ENCODE measurements around the gene GABRR1. TPM values are rescaled to one million over a fixed set of nuclear protein-coding genes. Genes with fewer than 3 reads are reported as not detected.

Gene GABRR1
- total and polyA plus RNA-seq, 2 of the 13 experiments (the other 11 are each of a cell fraction or from before 2014, with no cell fraction given), result not detected

DNA sequence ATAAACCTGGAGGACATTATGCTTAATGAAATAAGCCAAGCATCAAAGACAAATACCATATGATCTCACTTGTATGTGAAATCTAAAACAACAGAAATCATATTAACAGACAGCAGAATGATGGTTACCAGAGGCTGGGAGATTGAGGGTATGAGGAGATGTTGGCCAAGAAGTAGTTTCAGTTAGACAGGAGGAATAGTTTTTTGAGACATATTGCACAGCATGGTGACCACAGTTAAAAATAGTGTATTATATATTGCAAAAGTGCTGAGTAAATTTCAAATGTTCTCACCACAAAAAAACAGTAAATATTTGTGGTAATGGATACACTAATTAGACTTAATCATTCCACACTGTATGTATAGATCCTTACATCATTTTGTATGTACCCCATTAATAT is 1.8 kb downstream of the GABRR1 start (continued):
- TF ChIP-seq ZMYM4 (CRISPR knock-in tag; IDR thresholded peaks at IDR 0.05) (no peak), PAWR (CRISPR knock-in tag; IDR thresholded peaks at IDR 0.05; ENCODE audit: borderline replicate concordance) (no peak), STAT5B (CRISPR knock-in tag; IDR thresholded peaks at IDR 0.05) (no peak), NFE2 (CRISPR knock-in tag; IDR thresholded peaks at IDR 0.05) (no peak), ZFYVE20 (CRISPR knock-in tag; IDR thresholded peaks at IDR 0.05; ENCODE audit: borderline replicate concordance, low read depth) (no peak), TEAD2 (CRISPR knock-in tag; IDR thresholded peaks at IDR 0.05) (no peak), PAX8 (CRISPR knock-in tag; IDR thresholded peaks at IDR 0.05; ENCODE audit: borderline replicate concordance) (no peak), ZNF251 (CRISPR knock-in tag; IDR thresholded peaks at IDR 0.05) (no peak)
- TF ChIP-seq, protein P1, sequence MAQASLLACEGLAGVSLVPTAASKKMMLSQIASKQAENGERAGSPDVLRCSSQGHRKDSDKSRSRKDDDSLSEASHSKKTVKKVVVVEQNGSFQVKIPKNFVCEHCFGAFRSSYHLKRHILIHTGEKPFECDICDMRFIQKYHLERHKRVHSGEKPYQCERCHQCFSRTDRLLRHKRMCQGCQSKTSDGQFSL (CRISPR knock-in tag; IDR thresholded peaks at IDR 0.05), result no peak

DNA sequence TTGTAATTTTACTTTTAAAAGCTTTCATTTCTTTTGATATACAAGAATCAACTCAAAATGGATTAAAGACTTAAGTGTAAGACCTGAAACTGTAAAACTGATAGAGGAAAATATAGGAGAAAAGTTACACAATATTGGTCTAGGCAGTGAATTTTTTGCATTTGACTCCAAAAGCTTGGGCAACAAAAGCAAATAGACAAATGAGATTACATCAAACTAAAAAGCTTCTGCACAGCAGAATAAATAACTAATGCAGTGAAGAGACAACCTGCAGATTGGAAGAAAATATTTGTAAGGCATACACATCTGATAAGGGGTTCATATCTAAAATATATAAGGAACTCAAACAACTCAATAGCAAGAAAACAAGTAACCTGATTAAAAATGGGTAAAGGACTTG is 3.0 kb downstream of the GABRR1 start:
- DNase-seq (ENCODE audit: low spot score), result no peak
- TF ChIP-seq CEBPB (IDR thresholded peaks at IDR 0.05; ENCODE audit: borderline replicate concordance, low read depth, low read length), result peak; percentile 39; the same call in 1 of the 2 replicates
- TF ChIP-seq, protein P2, sequence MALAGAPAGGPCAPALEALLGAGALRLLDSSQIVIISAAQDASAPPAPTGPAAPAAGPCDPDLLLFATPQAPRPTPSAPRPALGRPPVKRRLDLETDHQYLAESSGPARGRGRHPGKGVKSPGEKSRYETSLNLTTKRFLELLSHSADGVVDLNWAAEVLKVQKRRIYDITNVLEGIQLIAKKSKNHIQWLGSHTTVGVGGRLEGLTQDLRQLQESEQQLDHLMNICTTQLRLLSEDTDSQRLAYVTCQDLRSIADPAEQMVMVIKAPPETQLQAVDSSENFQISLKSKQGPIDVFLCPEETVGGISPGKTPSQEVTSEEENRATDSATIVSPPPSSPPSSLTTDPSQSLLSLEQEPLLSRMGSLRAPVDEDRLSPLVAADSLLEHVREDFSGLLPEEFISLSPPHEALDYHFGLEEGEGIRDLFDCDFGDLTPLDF (CRISPR knock-in tag; IDR thresholded peaks at IDR 0.05), result no peak
- no TSS peak for BruUV-seq (replicated peaks)
- Histone ChIP-seq H3K4me3 (replicated peaks in 1 of 3; ENCODE audit: insufficient read depth in 1 of 3, low read depth in 2 of 3, low read length in 3 of 3) (no peak overlapping the region), H3K27me3 (ENCODE audit: control insufficient read depth in 1 of 2, insufficient read depth in 2 of 2, low read length in 2 of 2) (no peaks in the 10 kb centered on the region), H4K20me1 (ENCODE audit: insufficient read depth, low read length) (no peaks in the 10 kb centered on the region), H3K4me2 (ENCODE audit: low read depth, low read length) (no peak overlapping the region), H3K9me3 (ENCODE audit: low read length) (no peaks in the 10 kb centered on the region), H3K79me2 (ENCODE audit: insufficient read depth, low read length) (no peaks in the 10 kb centered on the region), H2AFZ (ENCODE audit: low read length) (no peak overlapping the region), H3K9ac (ENCODE audit: insufficient read depth, low read depth, low read length) (no peak overlapping the region), H3K36me3 (replicated peaks in 1 of 2; ENCODE audit: control insufficient read depth in 1 of 2, insufficient read depth in 2 of 2, low read length in 2 of 2) (no peaks in the 10 kb centered on the region), H3K27ac (ENCODE audit: extremely low read length, insufficient read depth, low read length) (no peak overlapping the region), H3K4me1 (ENCODE audit: insufficient read depth, low read length) (no peaks in the 10 kb centered on the region)
- in situ Hi-C loops (cut with HindIII; ENCODE audit: extremely low pct_ligation_motif_present, low pct_unique_long_range_greater_than_20kb) (no loop called here), intact Hi-C loops (cut with micrococcal nuclease; ENCODE audit: unreplicated experiment) (no loop called here)
- CTCF ChIA-PET (ENCODE audit: low intra/inter-chr PET ratio, low total read pairs), result no interaction called here
- no peak for ATAC-seq
- FAIRE-seq, result no peak
- POLR2A ChIA-PET, result no interaction called here
